HEK293 (cell line): Measurements from ENCODE around the gene MRPL21.

Source experiments
- CTCF ChIP-seq: fragments of 450-650 bp; formaldehyde crosslinking; IDR thresholded peaks from 2 replicates; pipeline ENCODE4 v1.5.1; 2016; ENCODE audit warnings: missing biosample characterization, missing genetic modification characterization
- GLI4 ChIP-seq: fragments of 450-650 bp; formaldehyde crosslinking; IDR thresholded peaks from 2 replicates; pipeline ENCODE4 v1.5.1; 2016; ENCODE audit warnings: missing biosample characterization, missing genetic modification characterization
- ZNF174 ChIP-seq: fragments of 450-650 bp; formaldehyde crosslinking; IDR thresholded peaks from 2 replicates; pipeline ENCODE4 v1.5.0; 2017; ENCODE audit warnings: missing biosample characterization, mild to moderate bottlenecking, missing genetic modification characterization
- ZNF324 ChIP-seq: fragments of 450-650 bp; formaldehyde crosslinking; IDR thresholded peaks from 2 replicates; pipeline ENCODE4 v1.5.1; 2016; ENCODE audit warnings: missing biosample characterization, missing genetic modification characterization
- ZSCAN30 ChIP-seq: fragments of 450-650 bp; IDR thresholded peaks from 2 replicates; pipeline ENCODE4 v1.5.1; 2018; ENCODE audit warnings: missing biosample characterization, mild to moderate bottlenecking, missing genetic modification characterization, moderate library complexity

GRCh38 chr11:68950270-68950669 is 46.6 kb upstream of the MRPL21 start:
- TF ChIP-seq ZSCAN30 (tag by site-specific recombination) (no peak), CTCF (tag by site-specific recombination) (no peak), ZNF324 (tag by site-specific recombination) (no peak), ZNF174 (no peak), GLI4 (tag by site-specific recombination) (no peak)
